SK-N-SH (cell line): ENCODE results near the gene UBN1.

Experiments
- EZH2phosphoT487 ChIP-seq: fragments of 200-600 bp; sonication (generic); IDR thresholded peaks from 2 replicates; pipeline ENCODE4 v1.6.1; 2017; ENCODE audit warnings: low read depth, mixed run types, mild to moderate bottlenecking, antibody characterized with exemption, moderate library complexity, borderline replicate concordance
- POLR2AphosphoS5 ChIP-seq: IDR thresholded peaks from 2 replicates; pipeline ENCODE4 v1.6.1; 2012; ENCODE audit warnings: low read depth, low read length
- SIN3A ChIP-seq: IDR thresholded peaks from 2 replicates; pipeline ENCODE4 v1.6.1; 2012; ENCODE audit warnings: low read depth, mild to moderate bottlenecking, low read length, moderate library complexity, borderline replicate concordance
- TEAD4 ChIP-seq: IDR thresholded peaks from 2 replicates; pipeline ENCODE4 v1.4.0; 2012; ENCODE audit warnings: mild to moderate bottlenecking, borderline replicate concordance; ENCODE audit not compliant: insufficient read depth
- YY1 ChIP-seq: IDR thresholded peaks from 2 replicates; pipeline ENCODE4 v1.4.0; 2012; ENCODE audit warnings: low read depth, mild to moderate bottlenecking
- TF ChIP-seq, protein P1 (sequence below): fragments of 200-600 bp; sonication (generic); IDR thresholded peaks from 2 replicates; pipeline ENCODE4 v1.6.1; 2017; ENCODE audit warnings: antibody characterized with exemption, mild to moderate bottlenecking, moderate library complexity
- TF ChIP-seq, protein P2 (sequence below): IDR thresholded peaks from 2 replicates; pipeline ENCODE4 v1.4.0; 2012; ENCODE audit warnings: low read depth, borderline replicate concordance

DNA sequence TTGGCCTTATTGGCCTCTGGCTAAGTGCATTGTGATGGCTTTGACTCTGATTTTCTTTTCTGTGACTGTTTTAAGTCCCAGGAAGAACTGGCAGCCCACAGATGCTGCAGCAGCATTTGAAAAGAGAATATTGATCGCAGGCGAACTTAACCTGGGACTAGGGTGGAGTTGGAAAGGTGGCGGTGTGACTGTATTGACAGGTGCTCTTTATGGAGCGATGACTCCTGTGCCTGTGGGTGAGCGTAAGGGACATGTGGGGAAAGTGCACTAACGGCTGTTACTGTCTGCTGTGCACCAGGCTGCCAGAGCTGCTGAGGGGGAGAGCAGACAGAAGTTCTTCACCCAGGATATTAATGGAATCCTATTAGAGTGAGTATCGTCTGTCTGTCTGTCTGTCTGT lies 21.3 kb downstream of the UBN1 start:
- TF ChIP-seq, protein P1, sequence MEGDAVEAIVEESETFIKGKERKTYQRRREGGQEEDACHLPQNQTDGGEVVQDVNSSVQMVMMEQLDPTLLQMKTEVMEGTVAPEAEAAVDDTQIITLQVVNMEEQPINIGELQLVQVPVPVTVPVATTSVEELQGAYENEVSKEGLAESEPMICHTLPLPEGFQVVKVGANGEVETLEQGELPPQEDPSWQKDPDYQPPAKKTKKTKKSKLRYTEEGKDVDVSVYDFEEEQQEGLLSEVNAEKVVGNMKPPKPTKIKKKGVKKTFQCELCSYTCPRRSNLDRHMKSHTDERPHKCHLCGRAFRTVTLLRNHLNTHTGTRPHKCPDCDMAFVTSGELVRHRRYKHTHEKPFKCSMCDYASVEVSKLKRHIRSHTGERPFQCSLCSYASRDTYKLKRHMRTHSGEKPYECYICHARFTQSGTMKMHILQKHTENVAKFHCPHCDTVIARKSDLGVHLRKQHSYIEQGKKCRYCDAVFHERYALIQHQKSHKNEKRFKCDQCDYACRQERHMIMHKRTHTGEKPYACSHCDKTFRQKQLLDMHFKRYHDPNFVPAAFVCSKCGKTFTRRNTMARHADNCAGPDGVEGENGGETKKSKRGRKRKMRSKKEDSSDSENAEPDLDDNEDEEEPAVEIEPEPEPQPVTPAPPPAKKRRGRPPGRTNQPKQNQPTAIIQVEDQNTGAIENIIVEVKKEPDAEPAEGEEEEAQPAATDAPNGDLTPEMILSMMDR, result no peak
- TF ChIP-seq EZH2phosphoT487, result no peak
- TF ChIP-seq, protein P2, sequence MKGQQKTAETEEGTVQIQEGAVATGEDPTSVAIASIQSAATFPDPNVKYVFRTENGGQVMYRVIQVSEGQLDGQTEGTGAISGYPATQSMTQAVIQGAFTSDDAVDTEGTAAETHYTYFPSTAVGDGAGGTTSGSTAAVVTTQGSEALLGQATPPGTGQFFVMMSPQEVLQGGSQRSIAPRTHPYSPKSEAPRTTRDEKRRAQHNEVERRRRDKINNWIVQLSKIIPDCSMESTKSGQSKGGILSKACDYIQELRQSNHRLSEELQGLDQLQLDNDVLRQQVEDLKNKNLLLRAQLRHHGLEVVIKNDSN, result no peak
- no peak for TF ChIP-seq YY1
- no peak for TF ChIP-seq POLR2AphosphoS5
- TF ChIP-seq TEAD4, result no peak
- TF ChIP-seq SIN3A, result no peak
